Mesenchymal stem cell (in vitro differentiated cells and primary cell): ENCODE measurements around the gene RUSF1.

Experiments
- DNase-seq: peaks from one replicate; pipeline ENCODE4 v3.0.0-alpha.2; 2013
- H2AFZ ChIP-seq: one replicate; pipeline ENCODE4 v1.6.1; 2013; ENCODE audit warnings: low read depth, mild to moderate bottlenecking, control low read depth, inconsistent platforms, low read length, moderate library complexity
- H2AK5ac ChIP-seq: 2 replicates; pipeline ENCODE4 v1.6.1; 2013; ENCODE audit warnings: low read length, moderate library complexity, mild to moderate bottlenecking, inconsistent platforms; ENCODE audit not compliant: severe bottlenecking
- H2BK120ac ChIP-seq: one replicate; pipeline ENCODE4 v1.6.1; 2013; ENCODE audit warnings: low read depth, mild to moderate bottlenecking, inconsistent platforms, low read length, moderate library complexity
- H2BK12ac ChIP-seq, 2 experiments: one replicate each; pipeline ENCODE4 v1.6.1; 2013; ENCODE audit warnings: inconsistent platforms in 2 of 2, low read length in 2 of 2, mild to moderate bottlenecking in 2 of 2, moderate library complexity in 2 of 2, control low read depth in 1 of 2
- H2BK15ac ChIP-seq: one replicate; pipeline ENCODE4 v1.6.1; 2013; ENCODE audit warnings: mild to moderate bottlenecking, low read depth, inconsistent platforms; ENCODE audit not compliant: poor library complexity, severe bottlenecking
- H2BK5ac ChIP-seq: 2 replicates; pipeline ENCODE4 v1.6.1; 2013; ENCODE audit warnings: low read depth, mild to moderate bottlenecking, low read length, control low read depth, inconsistent platforms; ENCODE audit not compliant: poor library complexity, severe bottlenecking
- H3K14ac ChIP-seq, 2 experiments: one replicate each; pipeline ENCODE4 v1.6.1; 2013; ENCODE audit warnings: inconsistent platforms in 2 of 2, low read length in 2 of 2, control low read depth in 1 of 2, mild to moderate bottlenecking in 1 of 2, moderate library complexity in 1 of 2
- H3K18ac ChIP-seq, 2 experiments: one replicate each; pipeline ENCODE4 v1.6.1; 2013; ENCODE audit warnings: inconsistent platforms in 2 of 2, low read length in 2 of 2, control low read depth in 1 of 2, low read depth in 1 of 2, mild to moderate bottlenecking in 1 of 2
- H3K23ac ChIP-seq, 2 experiments: one replicate each; pipeline ENCODE4 v1.6.1; 2013; ENCODE audit warnings: inconsistent platforms in 2 of 2, low read length in 2 of 2, mild to moderate bottlenecking in 2 of 2, moderate library complexity in 2 of 2, control low read depth in 1 of 2
- H3K27ac ChIP-seq: 2 replicates; pipeline ENCODE4 v1.5.1; 2013; ENCODE audit warnings: mild to moderate bottlenecking, moderate library complexity, low read length, control low read depth, inconsistent platforms; ENCODE audit not compliant: poor library complexity, severe bottlenecking
- H3K27me3 ChIP-seq, 2 experiments: 2 replicates each; pipeline versions ENCODE4 v1.6.1 to v1.7.0; 2013; ENCODE audit warnings: low read length in 2 of 2, mild to moderate bottlenecking in 2 of 2, moderate library complexity in 2 of 2, control low read depth in 1 of 2, inconsistent platforms in 1 of 2; ENCODE audit not compliant: control insufficient read depth in 1 of 2, insufficient read depth in 1 of 2
- H3K36me3 ChIP-seq, 2 experiments: 2 replicates each; pipeline versions ENCODE4 v1.6.1 to v1.7.0; 2013; ENCODE audit warnings: low read length in 2 of 2, control low read depth in 1 of 2, inconsistent platforms in 1 of 2, low read depth in 1 of 2, mild to moderate bottlenecking in 1 of 2; ENCODE audit not compliant: insufficient read depth in 2 of 2, control insufficient read depth in 1 of 2
- H3K4ac ChIP-seq, 2 experiments: one replicate each; pipeline ENCODE4 v1.6.1; 2013; ENCODE audit warnings: inconsistent platforms in 2 of 2, low read length in 2 of 2, mild to moderate bottlenecking in 2 of 2, moderate library complexity in 2 of 2, control low read depth in 1 of 2, low read depth in 1 of 2
- H3K4me1 ChIP-seq: 2 replicates; pipeline ENCODE4 v1.6.1; 2013; ENCODE audit warnings: low read depth, low read length, control low read depth; ENCODE audit not compliant: control insufficient read depth, insufficient read depth
- H3K4me2 ChIP-seq: 2 replicates; pipeline ENCODE4 v1.6.1; 2013; ENCODE audit warnings: low read length, mild to moderate bottlenecking, inconsistent platforms; ENCODE audit not compliant: poor library complexity, severe bottlenecking
- H3K4me3 ChIP-seq, 2 experiments: 2 replicates each; pipeline versions ENCODE4 v1.5.1 to v1.7.0; 2013; ENCODE audit warnings: low read length in 2 of 2, mild to moderate bottlenecking in 2 of 2, control low read depth in 1 of 2, low read depth in 1 of 2; ENCODE audit not compliant: insufficient read depth in 1 of 2
- H3K79me1 ChIP-seq: replicated peaks from 2 replicates; pipeline ENCODE4 v1.6.1; 2013; ENCODE audit warnings: mild to moderate bottlenecking, control low read depth, low read length, inconsistent platforms; ENCODE audit not compliant: poor library complexity, severe bottlenecking
- H3K9ac ChIP-seq: 2 replicates; pipeline ENCODE4 v1.7.0; 2013; ENCODE audit warnings: mild to moderate bottlenecking, low read length, moderate library complexity
- H3K9me3 ChIP-seq: 2 replicates; pipeline ENCODE4 v1.7.0; 2013; ENCODE audit warnings: mild to moderate bottlenecking, low read length; ENCODE audit not compliant: control insufficient read depth
- H4K8ac ChIP-seq: one replicate; pipeline ENCODE4 v1.6.1; 2013; ENCODE audit warnings: inconsistent platforms, mild to moderate bottlenecking, low read length, moderate library complexity
- H4K91ac ChIP-seq: one replicate; pipeline ENCODE4 v1.6.1; 2013; ENCODE audit warnings: mild to moderate bottlenecking, low read length, inconsistent platforms
- WGBS: methylation state at CpG from one replicate; pipeline ENCODE4 v1.1.7; 2013; ENCODE audit warnings: mixed read lengths; 5-methylcytosine and 5-hydroxymethylcytosine counted together

RUSF1 gene

GRCh38 chr16:31529108-31529936, 21.1 kb upstream of the RUSF1 start:
- 8% methylated on average over 28 of the region's 52 CpGs for WGBS

GRCh38 chr16:31528523-31529107, 20.4 kb upstream of the RUSF1 start:
- WGBS: 21% methylated on average over 9 of the region's 11 CpGs
- Histone ChIP-seq H3K4me2 (no peak overlapping the region), H4K91ac (no peak overlapping the region), H4K8ac (no peak overlapping the region), H2BK12ac (no peak overlapping the region), H3K9ac (no peak overlapping the region), H3K23ac (no peak overlapping the region), H2BK120ac (no peak overlapping the region), H3K4me3 (no peak overlapping the region), H3K4me1 (no peaks in the 10 kb centered on the region), H2BK5ac (no peak overlapping the region), H3K14ac (no peak overlapping the region), H2AK5ac (no peak overlapping the region), H3K18ac (no peak overlapping the region), H3K79me1 (no peaks in the 10 kb centered on the region), H2BK15ac (no peak overlapping the region), H3K27me3 (peaks cover 35 to 46% of the 10 kb centered on the region in 2 experiments), H3K9me3 (peaks cover 3% of the 10 kb centered on the region), H3K4ac (no peak overlapping the region), H3K27ac (no peak overlapping the region), H2AFZ (no peak overlapping the region), H3K36me3 (no peaks in the 10 kb centered on the region)
- no peak for DNase-seq

More at GRCh38 chr16:31529108-31529936, 21.1 kb upstream of the RUSF1 start:
- Histone ChIP-seq H4K91ac (no peak overlapping the region), H3K4me1 (no peaks in the 10 kb centered on the region), H3K36me3 (no peaks in the 10 kb centered on the region), H3K27me3 (peaks cover 35 to 46% of the 10 kb centered on the region in 2 experiments), H3K4me2 (no peak overlapping the region), H2BK15ac (no peak overlapping the region), H2BK120ac (no peak overlapping the region), H3K9me3 (peaks cover 3% of the 10 kb centered on the region), H2BK12ac (no peak overlapping the region), H2AFZ (no peak overlapping the region), H3K4me3 (no peak overlapping the region), H2BK5ac (no peak overlapping the region), H4K8ac (no peak overlapping the region), H2AK5ac (no peak overlapping the region), H3K14ac (no peak overlapping the region), H3K4ac (no peak overlapping the region), H3K18ac (no peak overlapping the region), H3K23ac (no peak overlapping the region), H3K27ac (no peak overlapping the region), H3K9ac (no peak overlapping the region), H3K79me1 (no peaks in the 10 kb centered on the region)
- DNase-seq: no peak

- peaks cover 3% of the 10 kb centered on the region for H3K9me3 ChIP-seq
- H3K14ac ChIP-seq: no peak within 1 kb of the TSS
- no peak within 1 kb of the TSS for H2BK12ac ChIP-seq
- no peak within 1 kb of the TSS for H2BK15ac ChIP-seq
- no peak within 1 kb of the TSS for H2BK5ac ChIP-seq
- no peak within 1 kb of the TSS for H3K23ac ChIP-seq
- H3K4ac ChIP-seq: no peak within 1 kb of the TSS
- H4K8ac ChIP-seq: no peak within 1 kb of the TSS
- H3K18ac ChIP-seq: no peak within 1 kb of the TSS
- peaks cover 35 to 46% of the 10 kb centered on the region in 2 experiments for H3K27me3 ChIP-seq
- H3K27ac ChIP-seq: no peak within 1 kb of the TSS
- H4K91ac ChIP-seq: no peak within 1 kb of the TSS
- WGBS: 40% methylated on average over 6 of the region's 6 CpGs
- no peak within 1 kb of the TSS for H2AFZ ChIP-seq
- H3K36me3 ChIP-seq: no peaks in the 10 kb centered on the region
- DNase-seq: no peak
- H3K4me1 ChIP-seq: no peaks in the 10 kb centered on the region
- H3K4me2 ChIP-seq: no peak within 1 kb of the TSS
- no peak within 1 kb of the TSS for H3K4me3 ChIP-seq
- no peak within 1 kb of the TSS for H2BK120ac ChIP-seq
- H3K9ac ChIP-seq: no peak within 1 kb of the TSS
- no peaks in the 10 kb centered on the region for H3K79me1 ChIP-seq
- no peak within 1 kb of the TSS for H2AK5ac ChIP-seq
Measured at GRCh38 chr16:31527734-31528274, 19.6 kb upstream of the RUSF1 start, which contains the start of gene AHSP. Gene AHSP, plus strand, starts transcription at chr16:31527900. Its CDS starts 240 bp downstream, at chr16:31528140.

GRCh38 chr16:31525113-31525512, 16.9 kb upstream of the RUSF1 start:
- H2AFZ ChIP-seq: no peak overlapping the region
- no peaks in the 10 kb centered on the region for H3K79me1 ChIP-seq
- H4K8ac ChIP-seq: no peak overlapping the region
- H3K27ac ChIP-seq: no peak overlapping the region
- H3K36me3 ChIP-seq: no peaks in the 10 kb centered on the region
- no peak overlapping the region for H3K23ac ChIP-seq
- peaks cover 3% of the 10 kb centered on the region for H3K9me3 ChIP-seq
- no peak overlapping the region for H2BK12ac ChIP-seq
- H3K4ac ChIP-seq: no peak overlapping the region
- no peak overlapping the region for H2AK5ac ChIP-seq
- H3K18ac ChIP-seq: no peak overlapping the region
- 90% methylated on average over 3 of the region's 3 CpGs for WGBS
- no peaks in the 10 kb centered on the region for H3K4me1 ChIP-seq
- no peak overlapping the region for H2BK120ac ChIP-seq
- H3K4me3 ChIP-seq: no peak overlapping the region
- H3K27me3 ChIP-seq: peaks cover 26 to 27% of the 10 kb centered on the region in 2 experiments
- H4K91ac ChIP-seq: no peak overlapping the region
- no peak for DNase-seq
- H3K14ac ChIP-seq: no peak overlapping the region
- no peak overlapping the region for H2BK5ac ChIP-seq
- H2BK15ac ChIP-seq: no peak overlapping the region
- no peak overlapping the region for H3K9ac ChIP-seq
- no peak overlapping the region for H3K4me2 ChIP-seq
